ENCODE data around the gene NBEA. TPM values are rescaled to one million over a fixed set of nuclear protein-coding genes. Genes with fewer than 3 reads are reported as not detected.

NBEA gene
- total RNA-seq, 2 donors from 2014 or later = 15.2 to 15.9 TPM

DNA sequence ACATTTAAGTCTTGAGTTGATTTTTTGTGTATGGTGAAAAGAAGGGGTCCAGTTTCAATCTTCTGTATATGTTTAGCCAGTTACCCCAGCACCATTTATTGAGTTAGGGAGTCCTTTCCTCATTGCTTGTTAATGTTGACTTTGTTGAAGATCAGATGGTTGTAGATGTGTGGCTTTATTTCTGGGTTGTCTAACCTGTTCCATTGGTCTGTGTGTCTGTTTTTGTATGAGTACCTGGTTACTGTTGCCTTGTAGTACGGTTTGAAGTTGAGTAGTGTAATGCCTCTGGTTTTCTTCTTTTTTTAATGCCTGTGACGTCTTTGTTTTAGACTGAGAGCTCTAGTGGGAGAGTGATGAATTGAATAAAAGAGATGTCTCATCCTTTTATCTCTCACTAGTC lies 83.2 kb downstream of the NBEA start:
- no peaks in the 10 kb centered on the region for H3K9me3 ChIP-seq (ENCODE audit: control insufficient read depth, low read length)
- H3K36me3 Mint-ChIP-seq (ENCODE audit: low read depth) = peaks cover 7% of the 10 kb centered on the region
- peaks cover 13% of the 10 kb centered on the region for H3K9me3 Mint-ChIP-seq
- H3K27me3 Mint-ChIP-seq (ENCODE audit: insufficient read depth) = no peaks in the 10 kb centered on the region
- WGBS, 2 experiments (ENCODE audit: insufficient coverage in 1 of 2, insufficient read length in 1 of 2) = 100% methylated on average over 1 of the region's 2 CpGs
- H3K27me3 ChIP-seq (ENCODE audit: control insufficient read depth, insufficient read depth, low read length, poor library complexity, severe bottlenecking) = no peaks in the 10 kb centered on the region
- H3K27ac ChIP-seq (ENCODE audit: low read depth, low read length) = no peak overlapping the region
- peaks cover 2% of the 10 kb centered on the region for H3K4me1 Mint-ChIP-seq
- H3K4me3 ChIP-seq (ENCODE audit: low read length) = no peak overlapping the region
- H3K4me3 Mint-ChIP-seq = no peak overlapping the region
- TF ChIP-seq, protein P1, sequence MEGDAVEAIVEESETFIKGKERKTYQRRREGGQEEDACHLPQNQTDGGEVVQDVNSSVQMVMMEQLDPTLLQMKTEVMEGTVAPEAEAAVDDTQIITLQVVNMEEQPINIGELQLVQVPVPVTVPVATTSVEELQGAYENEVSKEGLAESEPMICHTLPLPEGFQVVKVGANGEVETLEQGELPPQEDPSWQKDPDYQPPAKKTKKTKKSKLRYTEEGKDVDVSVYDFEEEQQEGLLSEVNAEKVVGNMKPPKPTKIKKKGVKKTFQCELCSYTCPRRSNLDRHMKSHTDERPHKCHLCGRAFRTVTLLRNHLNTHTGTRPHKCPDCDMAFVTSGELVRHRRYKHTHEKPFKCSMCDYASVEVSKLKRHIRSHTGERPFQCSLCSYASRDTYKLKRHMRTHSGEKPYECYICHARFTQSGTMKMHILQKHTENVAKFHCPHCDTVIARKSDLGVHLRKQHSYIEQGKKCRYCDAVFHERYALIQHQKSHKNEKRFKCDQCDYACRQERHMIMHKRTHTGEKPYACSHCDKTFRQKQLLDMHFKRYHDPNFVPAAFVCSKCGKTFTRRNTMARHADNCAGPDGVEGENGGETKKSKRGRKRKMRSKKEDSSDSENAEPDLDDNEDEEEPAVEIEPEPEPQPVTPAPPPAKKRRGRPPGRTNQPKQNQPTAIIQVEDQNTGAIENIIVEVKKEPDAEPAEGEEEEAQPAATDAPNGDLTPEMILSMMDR (conservative IDR thresholded peaks at IDR 0.05) = no peak
- H3K36me3 ChIP-seq (ENCODE audit: control insufficient read depth, insufficient read depth, low read length) = no peaks in the 10 kb centered on the region
- H3K4me1 ChIP-seq (ENCODE audit: control insufficient read depth, insufficient read depth, low read length) = no peaks in the 10 kb centered on the region
- DNase-seq = no peak
- H3K27ac Mint-ChIP-seq = no peak overlapping the region
- no peak overlapping the region for H3K9ac ChIP-seq (ENCODE audit: extremely low read depth, low read length, poor library complexity, severe bottlenecking)

DNA sequence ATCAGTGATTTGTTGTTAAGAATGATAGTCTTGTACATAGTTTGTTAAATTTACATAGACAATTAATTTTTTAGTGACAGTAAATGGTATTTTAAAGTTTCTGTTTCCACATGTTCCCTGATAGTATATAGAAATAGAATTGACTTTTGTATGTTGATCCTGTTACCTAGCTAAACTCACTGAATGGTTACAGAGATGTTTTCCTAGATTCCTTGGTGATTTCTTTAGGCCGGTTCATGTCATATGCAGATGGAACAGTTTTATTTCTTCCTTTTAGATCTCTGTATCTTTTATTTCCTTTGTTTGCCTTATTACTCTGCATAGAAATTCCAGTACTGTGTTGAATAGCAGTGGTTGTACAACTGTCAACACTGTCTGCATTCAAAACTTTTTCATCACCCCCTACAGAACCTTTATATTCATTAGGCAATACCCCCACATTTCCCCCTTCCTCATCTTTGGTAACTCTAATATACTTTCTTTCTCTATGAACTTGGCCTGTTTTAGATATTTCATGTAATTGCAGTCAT lies 86.3 kb downstream of the NBEA start:
- no peaks in the 10 kb centered on the region for H3K4me1 ChIP-seq (ENCODE audit: control insufficient read depth, insufficient read depth, low read length)
- WGBS, 2 experiments (ENCODE audit: insufficient coverage in 1 of 2, insufficient read length in 1 of 2) = 83 to 100% methylated on average over 1 of the region's 1 CpG
- no peak overlapping the region for H3K9ac ChIP-seq (ENCODE audit: extremely low read depth, low read length, poor library complexity, severe bottlenecking)
- Mint-ChIP-seq H3K4me3 (no peak overlapping the region), H3K9me3 (peaks cover 36% of the 10 kb centered on the region), H3K27me3 (ENCODE audit: insufficient read depth) (no peaks in the 10 kb centered on the region), H3K27ac (no peak overlapping the region), H3K36me3 (ENCODE audit: low read depth) (peaks cover 26% of the 10 kb centered on the region), H3K4me1 (peaks cover 2% of the 10 kb centered on the region)
- H3K27ac ChIP-seq (ENCODE audit: low read depth, low read length) = no peak overlapping the region
- DNase-seq = no peak
- H3K4me3 ChIP-seq (ENCODE audit: low read length) = no peak overlapping the region
- peaks cover 21% of the 10 kb centered on the region for H3K9me3 ChIP-seq (ENCODE audit: control insufficient read depth, low read length)
- TF ChIP-seq, protein P1 (conservative IDR thresholded peaks at IDR 0.05) = no peak
- no peaks in the 10 kb centered on the region for H3K36me3 ChIP-seq (ENCODE audit: control insufficient read depth, insufficient read depth, low read length)
- H3K27me3 ChIP-seq (ENCODE audit: control insufficient read depth, insufficient read depth, low read length, poor library complexity, severe bottlenecking) = no peaks in the 10 kb centered on the region

DNA sequence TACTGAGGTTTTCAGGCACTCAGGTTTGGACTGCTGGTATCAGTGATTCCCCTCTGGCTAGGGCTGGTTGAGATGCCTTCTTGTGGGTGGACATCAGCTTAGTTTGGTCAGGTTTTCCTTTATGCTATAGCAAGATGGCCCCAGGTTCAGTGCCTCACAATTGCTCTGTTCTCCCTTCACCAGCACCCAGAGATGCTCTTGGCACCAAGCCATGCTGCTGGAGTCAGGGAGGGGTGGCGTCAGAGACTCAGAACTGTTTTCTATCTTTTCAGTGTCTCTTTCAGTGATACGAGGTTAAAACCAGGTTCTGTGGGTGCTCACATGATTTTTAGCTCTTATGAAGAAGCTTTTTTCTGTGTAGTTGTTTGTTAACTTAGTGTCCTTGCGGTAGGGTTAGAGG lies 96.9 kb downstream of the NBEA start:
- H3K27ac ChIP-seq (ENCODE audit: low read depth, low read length) = no peak overlapping the region
- H3K9me3 ChIP-seq (ENCODE audit: control insufficient read depth, low read length) = no peaks in the 10 kb centered on the region
- no peak overlapping the region for H3K9ac ChIP-seq (ENCODE audit: extremely low read depth, low read length, poor library complexity, severe bottlenecking)
- Mint-ChIP-seq H3K4me3 (no peak overlapping the region), H3K4me1 (no peaks in the 10 kb centered on the region), H3K9me3 (peaks cover 16% of the 10 kb centered on the region), H3K36me3 (ENCODE audit: low read depth) (peaks cover 4% of the 10 kb centered on the region), H3K27me3 (ENCODE audit: insufficient read depth) (no peaks in the 10 kb centered on the region), H3K27ac (no peak overlapping the region)
- WGBS, 2 experiments (ENCODE audit: insufficient coverage in 1 of 2, insufficient read length in 1 of 2) = 79% methylated on average over 2 of the region's 3 CpGs; no CpG with 5 or more reads in 1 of the 2 experiments
- no peaks in the 10 kb centered on the region for H3K27me3 ChIP-seq (ENCODE audit: control insufficient read depth, insufficient read depth, low read length, poor library complexity, severe bottlenecking)
- H3K4me3 ChIP-seq (ENCODE audit: low read length) = no peak overlapping the region
- no peak for DNase-seq
- no peaks in the 10 kb centered on the region for H3K36me3 ChIP-seq (ENCODE audit: control insufficient read depth, insufficient read depth, low read length)
- no peaks in the 10 kb centered on the region for H3K4me1 ChIP-seq (ENCODE audit: control insufficient read depth, insufficient read depth, low read length)
- TF ChIP-seq, protein P1 (conservative IDR thresholded peaks at IDR 0.05) = no peak
